ENCODE measurements around the gene SFSWAP. TPM values are rescaled to one million over a fixed set of nuclear protein-coding genes. Genes with fewer than 3 reads are reported as not detected.

The SFSWAP gene
- total RNA-seq, 1 experiment from 2014 or later, result 48.1 TPM

- Histone ChIP-seq H3K23ac (ENCODE audit: insufficient read length, low read depth, low read length) (no peak overlapping the region), H3K56ac (ENCODE audit: insufficient read length, low read depth, low read length) (no peak overlapping the region), H3K9ac (ENCODE audit: extremely low read depth, insufficient read length, low read length) (no peak overlapping the region), H2AFZ (ENCODE audit: low read length) (no peak overlapping the region), H3K79me2 (ENCODE audit: insufficient read depth, low read length) (no peaks in the 10 kb centered on the region), H4K91ac (ENCODE audit: insufficient read length, low read depth, low read length) (no peak overlapping the region), H2AK5ac (ENCODE audit: insufficient read length, low read length) (no peak overlapping the region), H3K9me3 (ENCODE audit: control insufficient read depth, low read depth, low read length) (no peaks in the 10 kb centered on the region), H2BK5ac (ENCODE audit: insufficient read length, low read length) (no peak overlapping the region), H2BK20ac (ENCODE audit: low read depth, low read length, poor library complexity, severe bottlenecking) (no peak overlapping the region), H3K14ac (ENCODE audit: insufficient read depth, low read length) (no peak overlapping the region), H3K4ac (ENCODE audit: low read depth, low read length) (no peak overlapping the region), H4K5ac (ENCODE audit: insufficient read length, low read depth, low read length) (no peak overlapping the region), H3K79me1 (ENCODE audit: insufficient read depth, low read depth, low read length, poor library complexity, severe bottlenecking) (no peaks in the 10 kb centered on the region), H3T11ph (ENCODE audit: low read length) (no peak overlapping the region), H4K8ac (replicated peaks; ENCODE audit: insufficient read length, low read depth, low read length) (no peak overlapping the region), H4K20me1 (ENCODE audit: control insufficient read depth, insufficient read depth, insufficient read length) (no peaks in the 10 kb centered on the region), H3K27me3 (ENCODE audit: insufficient read depth, low read length) (no peaks in the 10 kb centered on the region), H2BK120ac (ENCODE audit: low read depth, low read length, poor library complexity, severe bottlenecking) (no peak overlapping the region), H3K4me1 (ENCODE audit: insufficient read depth, low read length) (no peaks in the 10 kb centered on the region), H2BK12ac (ENCODE audit: insufficient read length, low read depth, low read length) (no peak overlapping the region), H3K23me2 (ENCODE audit: insufficient read length, low read depth, low read length, poor library complexity, severe bottlenecking) (no peaks in the 10 kb centered on the region), H3K18ac (ENCODE audit: insufficient read length, low read depth, low read length) (no peak overlapping the region), H2BK15ac (ENCODE audit: low read depth, low read length) (no peak overlapping the region), H3K27ac (ENCODE audit: insufficient read length, low read depth, low read length) (no peak overlapping the region), H3K4me2 (ENCODE audit: insufficient read depth, insufficient read length, low read length) (no peak overlapping the region)
- H3K27me3 Mint-ChIP-seq (ENCODE audit: low read depth), result no peaks in the 10 kb centered on the region
- peaks cover 10 to 24% (median 24%) of the 10 kb centered on the region in 3 experiments; a peak in 6 of 7 replicates for H3K36me3 Mint-ChIP-seq (ENCODE audit: insufficient read depth in 1 of 3, low read depth in 3 of 3)
- no peak for TF ChIP-seq CTCF (conservative IDR thresholded peaks at IDR 0.05)
- no peak overlapping the region for H3K27ac Mint-ChIP-seq
- H3K9me3 Mint-ChIP-seq, result no peaks in the 10 kb centered on the region
- no peak overlapping the region for H3K4me3 Mint-ChIP-seq
- no peaks in the 10 kb centered on the region for H3K4me1 Mint-ChIP-seq
- no peak for DNase-seq
- no CpG with 5 or more reads among the region's 24 CpGs for WGBS (ENCODE audit: extremely low coverage, insufficient read length, low lambda C conversion rate)
Measured at GRCh38 chr12:131848753-131849152, 137.9 kb downstream of the SFSWAP start.

Other genes with a start within 250 kb of the SFSWAP start
- gene MMP17, start 117.3 kb downstream of the SFSWAP start, total RNA-seq (2021), result 14.8 and 16.0 TPM in 2 replicates
- 52.7 and 57.2 TPM in 2 replicates for gene ULK1, start 183.5 kb downstream of the SFSWAP start, total RNA-seq (2021)
- gene PUS1, start 218.2 kb downstream of the SFSWAP start, total RNA-seq (2021), result 116 and 117 TPM in 2 replicates
- 53.3 and 61.7 TPM in 2 replicates for gene EP400, start 238.9 kb downstream of the SFSWAP start, total RNA-seq (2021)

All from H9 (cell line).